HEK293 (cell line): ENCODE data around the gene SYTL3.

Source experiments
- CTCF ChIA-PET: fragments of 350-600 bp; formaldehyde crosslinking; extraction: SDS; loops from one replicate; lab custom pipeline; 2021; ENCODE audit warnings: antibody characterized with exemption; lab: Yijun Ruan, JAX
- POLR2A ChIA-PET: fragments of 300-600 bp; formaldehyde crosslinking; extraction: SDS; loops from one replicate; lab custom pipeline; 2020; ENCODE audit warnings: antibody characterized with exemption, inconsistent platforms; lab: Yijun Ruan, JAX
- H3K27ac ChIP-seq: fragments of 200-500 bp; sonication (Bioruptor generic); 2 replicates; pipeline ENCODE4 v1.5.1; 2014; ENCODE audit warnings: low read depth, low read length, control low read depth, inconsistent platforms; ENCODE audit errors: extremely low read depth
- H3K36me3 ChIP-seq, 2 experiments: fragments of 200-500 bp in 1 of 2; sonication (Bioruptor generic) in 1 of 2; 1 replicate in 1 of 2; 2 replicates in 1 of 2; pipeline ENCODE4 v1.5.1; 2014 to 2017; ENCODE audit warnings: inconsistent platforms in 2 of 2, low read length in 2 of 2; ENCODE audit not compliant: control insufficient read depth in 2 of 2, insufficient read depth in 1 of 2
- H3K4me1 ChIP-seq: fragments of 200-500 bp; sonication (Bioruptor generic); 2 replicates; pipeline ENCODE4 v1.5.1; 2014; ENCODE audit warnings: mild to moderate bottlenecking, low read length, inconsistent platforms; ENCODE audit not compliant: control insufficient read depth, insufficient read depth
- H3K4me3 ChIP-seq: 2 replicates; pipeline ENCODE4 v1.5.1; 2011; ENCODE audit warnings: low read depth, mild to moderate bottlenecking, control low read depth, low read length, moderate library complexity
- H3K9me3 ChIP-seq: fragments of 200-500 bp; sonication (Bioruptor generic); 2 replicates; pipeline ENCODE4 v1.5.1; 2014; ENCODE audit warnings: low read depth, low read length, inconsistent platforms; ENCODE audit not compliant: control insufficient read depth, insufficient read depth
- EGR2 ChIP-seq: fragments of 450-650 bp; formaldehyde crosslinking; IDR thresholded peaks from 2 replicates; pipeline ENCODE4 v1.5.1; 2016; ENCODE audit warnings: low read depth, missing biosample characterization, missing genetic modification characterization
- KLF1 ChIP-seq: fragments of 450-650 bp; formaldehyde crosslinking; IDR thresholded peaks from 2 replicates; pipeline ENCODE4 v1.5.1; 2016; ENCODE audit warnings: missing biosample characterization, missing genetic modification characterization
- MZF1 ChIP-seq: fragments of 450-650 bp; formaldehyde crosslinking; IDR thresholded peaks from 2 replicates; pipeline ENCODE4 v1.5.1; 2017; ENCODE audit warnings: missing biosample characterization, missing genetic modification characterization, borderline replicate concordance
- YY1 ChIP-seq: fragments of 450-650 bp; formaldehyde crosslinking; IDR thresholded peaks from 2 replicates; pipeline ENCODE4 v1.5.1; 2018; ENCODE audit warnings: missing biosample characterization, missing genetic modification characterization
- ZBTB8A ChIP-seq: fragments of 450-650 bp; formaldehyde crosslinking; IDR thresholded peaks from 2 replicates; pipeline ENCODE4 v1.5.1; 2016; ENCODE audit warnings: missing biosample characterization, missing genetic modification characterization
- ZNF138 ChIP-seq: fragments of 450-650 bp; formaldehyde crosslinking; IDR thresholded peaks from 2 replicates; pipeline ENCODE4 v1.5.1; 2016; ENCODE audit warnings: missing biosample characterization, missing genetic modification characterization, borderline replicate concordance
- ZNF148 ChIP-seq: fragments of 450-650 bp; formaldehyde crosslinking; IDR thresholded peaks from 2 replicates; pipeline ENCODE4 v1.5.0; 2017; ENCODE audit warnings: missing biosample characterization, missing genetic modification characterization, borderline replicate concordance
- ZNF26 ChIP-seq: fragments of 450-650 bp; formaldehyde crosslinking; IDR thresholded peaks from 2 replicates; pipeline ENCODE4 v1.5.1; 2016; ENCODE audit warnings: missing biosample characterization, missing genetic modification characterization
- ZNF292 ChIP-seq: fragments of 450-650 bp; formaldehyde crosslinking; IDR thresholded peaks from 2 replicates; pipeline ENCODE4 v1.5.1; 2016; ENCODE audit warnings: low read depth, missing biosample characterization, missing genetic modification characterization, borderline replicate concordance
- ZNF354C ChIP-seq: fragments of 450-650 bp; formaldehyde crosslinking; IDR thresholded peaks from 2 replicates; pipeline ENCODE4 v1.5.1; 2016; ENCODE audit warnings: missing biosample characterization, missing genetic modification characterization, low read depth, borderline replicate concordance
- ZNF362 ChIP-seq: fragments of 450-650 bp; formaldehyde crosslinking; IDR thresholded peaks from 2 replicates; pipeline ENCODE4 v1.5.1; 2016; ENCODE audit warnings: missing biosample characterization, missing genetic modification characterization
- ZNF449 ChIP-seq: fragments of 450-650 bp; formaldehyde crosslinking; IDR thresholded peaks from 2 replicates; pipeline ENCODE4 v1.5.1; 2017; ENCODE audit warnings: missing biosample characterization, mild to moderate bottlenecking, missing genetic modification characterization, moderate library complexity
- ZNF600 ChIP-seq: fragments of 450-650 bp; formaldehyde crosslinking; IDR thresholded peaks from 2 replicates; pipeline ENCODE4 v1.5.1; 2016; ENCODE audit warnings: missing biosample characterization, missing genetic modification characterization
- ZNF843 ChIP-seq: fragments of 450-650 bp; formaldehyde crosslinking; IDR thresholded peaks from 2 replicates; pipeline ENCODE4 v1.5.1; 2016; ENCODE audit warnings: missing biosample characterization, missing genetic modification characterization
- ZSCAN23 ChIP-seq: fragments of 450-650 bp; formaldehyde crosslinking; IDR thresholded peaks from 2 replicates; pipeline ENCODE4 v1.5.1; 2016; ENCODE audit warnings: missing biosample characterization, missing genetic modification characterization
- ZXDB ChIP-seq: fragments of 450-650 bp; formaldehyde crosslinking; IDR thresholded peaks from 2 replicates; pipeline ENCODE4 v1.5.1; 2016; ENCODE audit warnings: missing biosample characterization, missing genetic modification characterization

The SYTL3 gene

GRCh38 chr6:158758451-158758860, 108.6 kb downstream of the SYTL3 start (continued):
- no peak for TF ChIP-seq ZNF362 (tag by site-specific recombination)
- peak; percentile 76 for TF ChIP-seq ZNF600
- peak; percentile 29; the same call in 1 of the 2 replicates for TF ChIP-seq ZBTB8A (tag by site-specific recombination)
- no peak for TF ChIP-seq ZNF292 (tag by site-specific recombination)
- no peak for TF ChIP-seq ZNF449 (tag by site-specific recombination)
- TF ChIP-seq ZNF843 = no peak

GRCh38 chr6:158758941-158759479, 109.2 kb downstream of the SYTL3 start:
- Histone ChIP-seq H3K36me3 (peaks cover 0 to 3% of the 10 kb centered on the region in 2 experiments; a peak in 1 of 3 replicates), H3K9me3 (no peaks in the 10 kb centered on the region), H3K4me1 (peaks cover 4% of the 10 kb centered on the region; the same call in 1 of the 2 replicates), H3K4me3 (no peak overlapping the region), H3K27ac (no peak overlapping the region)
- TF ChIP-seq ZNF138 (tag by site-specific recombination) (no peak), ZNF26 (no peak), ZXDB (tag by site-specific recombination) (no peak), ZNF354C (no peak), ZSCAN23 (tag by site-specific recombination) (no peak), EGR2 (peak; percentile 17; the same call in 1 of the 2 replicates)
- POLR2A ChIA-PET = interaction anchor here (0.7 to 1.6 kb wide), 3 partner anchors 9 to 95 kb away, joined by 3 to 8 read pairs (median 5); no protein-coding TSS in a partner anchor
- CTCF ChIA-PET = interaction anchor here (1.9 kb wide), 1 partner anchor 40 kb away, joined by 9 read pairs; no protein-coding TSS in a partner anchor

GRCh38 chr6:158759966-158760617, 110.2 kb downstream of the SYTL3 start:
- CTCF ChIA-PET = interaction anchor here (1.4 kb wide), 1 partner anchor 41 kb away, joined by 5 read pairs; no protein-coding TSS in a partner anchor
- TF ChIP-seq MZF1 (tag by site-specific recombination) = no peak
- TF ChIP-seq KLF1 = peak; percentile 28; the same call in 1 of the 2 replicates
- TF ChIP-seq ZNF148 (tag by site-specific recombination) = no peak
- TF ChIP-seq YY1 (tag by site-specific recombination) = no peak
- TF ChIP-seq, all 188 proteins: peak for 1
- POLR2A ChIA-PET = interaction anchor here (1.3 kb wide), 1 partner anchor 59 kb away, joined by 5 read pairs; the partner anchor contains the start of gene EZR
- H3K36me3 ChIP-seq = peaks cover 0 to 14% of the 10 kb centered on the region in 2 experiments; a peak in 1 of 3 replicates
- H3K4me3 ChIP-seq = no peak overlapping the region
- H3K4me1 ChIP-seq = peaks cover 4% of the 10 kb centered on the region; the same call in 1 of the 2 replicates
- H3K9me3 ChIP-seq = no peaks in the 10 kb centered on the region
- H3K27ac ChIP-seq = no peak overlapping the region
